K562 (cell line): Measurements from ENCODE around the gene PHYH. TPM values are rescaled to one million over a fixed set of nuclear protein-coding genes. Genes with fewer than 3 reads are reported as not detected.

Experiments
- ARID3A ChIP-seq: IDR thresholded peaks from 2 replicates; pipeline ENCODE4 v1.6.1; 2012; ENCODE audit warnings: low read depth, low read length, improper control_type of control experiment, borderline replicate concordance
- COPS2 ChIP-seq: fragments of 450-650 bp; conservative IDR thresholded peaks from 2 replicates; pipeline ENCODE4 v1.6.1; 2016; ENCODE audit warnings: mild to moderate bottlenecking, moderate library complexity
- ETS1 ChIP-seq: conservative IDR thresholded peaks from 2 replicates; pipeline ENCODE4 v1.6.1; 2011; ENCODE audit warnings: low read depth, mild to moderate bottlenecking, low read length; ENCODE audit not compliant: control insufficient read depth
- HMBOX1 ChIP-seq: sonication (generic); IDR thresholded peaks from 2 replicates; pipeline ENCODE4 v1.6.1; 2016
- NR0B1 ChIP-seq: fragments of 450-650 bp; IDR thresholded peaks from one replicate; pipeline ENCODE4 v1.6.1; 2018; ENCODE audit warnings: mild to moderate bottlenecking, moderate library complexity; ENCODE audit not compliant: partially characterized antibody
- PHF8 ChIP-seq: fragments of 200-600 bp; sonication (generic); IDR thresholded peaks from 2 replicates; pipeline ENCODE4 v1.6.1; 2012; ENCODE audit warnings: mixed run types, mild to moderate bottlenecking, inconsistent platforms, low read length, moderate library complexity, borderline replicate concordance
- POLR3G ChIP-seq: IDR thresholded peaks from 2 replicates; pipeline ENCODE4 v1.6.1; 2011; ENCODE audit not compliant: insufficient read length, insufficient replicate concordance; ENCODE audit errors: extremely low read depth
- TCF15 ChIP-seq: fragments of 250-450 bp; sonication (Bioruptor Pico); IDR thresholded peaks from 2 replicates; pipeline ENCODE4 v1.8.0; 2022; ENCODE audit warnings: moderate library complexity, mild to moderate bottlenecking, inconsistent platforms
- ZNF24 ChIP-seq: fragments of 450-650 bp; IDR thresholded peaks from 2 replicates; pipeline ENCODE4 v1.6.1; 2016
- ZNF282 ChIP-seq: sonication (generic); formaldehyde crosslinking; IDR thresholded peaks from 2 replicates; pipeline ENCODE4 v1.8.1; 2023; ENCODE audit warnings: missing genetic modification reagents
- polyA plus RNA-seq, 8 experiments: library from polyadenylated mRNA; depleted of rRNA in 4 of 8; stranded (reverse) in 5 of 8; unstranded in 3 of 8; fragments of >200 nt; fragmentation: Nextera tagmentation in 2 of 8; fragmentation: Illumina TruSeq in 1 of 8; extraction: Ambion mirVana in 2 of 8; extraction: Trizol in 1 of 8; gene quantifications; 2 replicates each; pipeline versions ENCODE4 v1.2.1 to v1.2.3, GENCODE V29; 2011 to 2014; ENCODE audit warnings: inconsistent platforms in 1 of 8, missing spikeins in 1 of 8
- total RNA-seq, 7 experiments: library from RNA; depleted of rRNA in 6 of 7; stranded (reverse); fragments of >200 nt in 6 of 7; fragmentation: Illumina TruSeq in 2 of 7; extraction: Trizol in 2 of 7; gene quantifications; 2 replicates each; pipeline versions ENCODE4 v1.2.1 to v1.2.3, GENCODE V29; 2011 to 2021; ENCODE audit warnings: low replicate concordance in 1 of 7

PHYH gene
- total and polyA plus RNA-seq, 9 of the 15 experiments (the other 6 are each of a cell fraction or from before 2014, with no cell fraction given), result 3.8 to 6.9 (median 5.7) TPM

GRCh38 chr10:13347043-13347499 is 47.2 kb upstream of the PHYH start (continued):
- TF ChIP-seq COPS2, result no peak
- no peak for TF ChIP-seq NR0B1
- no peak for TF ChIP-seq ZNF282 (CRISPR knock-in tag)
- TF ChIP-seq ARID3A, result no peak
- TF ChIP-seq POLR3G, result no peak
- no peak for TF ChIP-seq TCF15 (CRISPR knock-in tag)
- no peak for TF ChIP-seq ETS1
- 0 out of 2 replicates have a peak, but pooled peaks have one; percentile 47 for TF ChIP-seq PHF8
- TF ChIP-seq ZNF24, result no peak
- no peak for TF ChIP-seq HMBOX1
